ENCODE results near the gene CACFD1. TPM values are rescaled to one million over a fixed set of nuclear protein-coding genes. Genes with fewer than 3 reads are reported as not detected.

CACFD1 gene
- total RNA-seq, 4 donors from 2014 or later = 8.6 to 16.3 (median 10.3) TPM

DNA sequence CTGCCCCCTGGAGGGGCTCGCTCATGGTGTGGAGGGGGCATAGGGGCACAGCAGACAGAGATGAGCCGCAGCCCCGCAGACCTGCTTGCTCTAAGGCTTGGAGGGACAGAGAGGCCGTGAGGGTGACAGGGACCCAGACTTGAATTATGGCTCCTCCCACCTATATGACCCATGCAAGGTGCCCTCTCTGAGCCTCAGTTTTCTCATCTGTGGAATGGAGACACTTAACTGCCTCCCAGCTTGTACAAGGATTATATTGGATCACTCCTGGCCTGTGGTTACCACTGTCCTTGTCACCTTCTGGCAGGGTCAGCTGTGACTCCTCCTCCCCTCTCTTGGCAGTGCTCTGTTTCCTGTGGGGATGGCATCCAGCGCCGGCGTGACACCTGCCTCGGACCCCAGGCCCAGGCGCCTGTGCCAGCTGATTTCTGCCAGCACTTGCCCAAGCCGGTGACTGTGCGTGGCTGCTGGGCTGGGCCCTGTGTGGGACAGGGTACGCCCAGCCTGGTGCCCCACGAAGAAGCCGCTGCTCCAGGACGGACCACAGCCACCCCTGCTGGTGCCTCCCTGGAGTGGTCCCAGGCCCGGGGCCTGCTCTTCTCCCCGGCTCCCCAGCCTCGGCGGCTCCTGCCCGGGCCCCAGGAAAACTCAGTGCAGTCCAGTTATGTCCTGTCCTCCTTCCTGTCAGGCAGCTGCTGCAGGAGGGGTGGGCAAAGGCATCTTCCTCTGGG lies 4.7 kb upstream of the CACFD1 start:
- 95 to 99% methylated on average over 6 to 8 of the region's 20 CpGs for WGBS, 2 donors
- Histone ChIP-seq H3K9me3 (no peaks in the 10 kb centered on the region), H3K27ac (no peak overlapping the region)

GRCh38 chr9:133455936-133456335 lies 3.8 kb upstream of the CACFD1 start:
- no peak for DNase-seq (ENCODE audit: low spot score in 2 of 2)
- H3K9me3 ChIP-seq = no peaks in the 10 kb centered on the region
- H3K4me1 ChIP-seq = peaks cover 0 to 16% (median 8%) of the 10 kb centered on the region in 4 donors
- 90 to 92% methylated on average over 9 to 11 of the region's 11 CpGs for WGBS, 2 donors
- no peak overlapping the region for H3K4me3 ChIP-seq
- no peak overlapping the region for H3K27ac ChIP-seq
- H3K27me3 ChIP-seq = no peaks in the 10 kb centered on the region
- peaks cover 0 to 20% (median 0%) of the 10 kb centered on the region in 3 donors for H3K36me3 ChIP-seq
- TF ChIP-seq POLR2A (IDR thresholded peaks at IDR 0.05) (no peak), EP300 (IDR thresholded peaks at IDR 0.05) (no peak)
- TF ChIP-seq, protein P1, sequence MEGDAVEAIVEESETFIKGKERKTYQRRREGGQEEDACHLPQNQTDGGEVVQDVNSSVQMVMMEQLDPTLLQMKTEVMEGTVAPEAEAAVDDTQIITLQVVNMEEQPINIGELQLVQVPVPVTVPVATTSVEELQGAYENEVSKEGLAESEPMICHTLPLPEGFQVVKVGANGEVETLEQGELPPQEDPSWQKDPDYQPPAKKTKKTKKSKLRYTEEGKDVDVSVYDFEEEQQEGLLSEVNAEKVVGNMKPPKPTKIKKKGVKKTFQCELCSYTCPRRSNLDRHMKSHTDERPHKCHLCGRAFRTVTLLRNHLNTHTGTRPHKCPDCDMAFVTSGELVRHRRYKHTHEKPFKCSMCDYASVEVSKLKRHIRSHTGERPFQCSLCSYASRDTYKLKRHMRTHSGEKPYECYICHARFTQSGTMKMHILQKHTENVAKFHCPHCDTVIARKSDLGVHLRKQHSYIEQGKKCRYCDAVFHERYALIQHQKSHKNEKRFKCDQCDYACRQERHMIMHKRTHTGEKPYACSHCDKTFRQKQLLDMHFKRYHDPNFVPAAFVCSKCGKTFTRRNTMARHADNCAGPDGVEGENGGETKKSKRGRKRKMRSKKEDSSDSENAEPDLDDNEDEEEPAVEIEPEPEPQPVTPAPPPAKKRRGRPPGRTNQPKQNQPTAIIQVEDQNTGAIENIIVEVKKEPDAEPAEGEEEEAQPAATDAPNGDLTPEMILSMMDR (IDR thresholded peaks at IDR 0.05) = no peak

More for the DNA sequence above, 4.7 kb upstream of the CACFD1 start:
- no peaks in the 10 kb centered on the region for H3K27me3 ChIP-seq
- peaks cover 0 to 20% (median 0%) of the 10 kb centered on the region in 3 donors for H3K36me3 ChIP-seq
- no peak overlapping the region for H3K4me3 ChIP-seq
- no peak for TF ChIP-seq POLR2A (IDR thresholded peaks at IDR 0.05)
- H3K4me1 ChIP-seq = peaks cover 0 to 9% (median 2%) of the 10 kb centered on the region in 4 donors
- no peak for DNase-seq (ENCODE audit: low spot score in 2 of 2)

DNA sequence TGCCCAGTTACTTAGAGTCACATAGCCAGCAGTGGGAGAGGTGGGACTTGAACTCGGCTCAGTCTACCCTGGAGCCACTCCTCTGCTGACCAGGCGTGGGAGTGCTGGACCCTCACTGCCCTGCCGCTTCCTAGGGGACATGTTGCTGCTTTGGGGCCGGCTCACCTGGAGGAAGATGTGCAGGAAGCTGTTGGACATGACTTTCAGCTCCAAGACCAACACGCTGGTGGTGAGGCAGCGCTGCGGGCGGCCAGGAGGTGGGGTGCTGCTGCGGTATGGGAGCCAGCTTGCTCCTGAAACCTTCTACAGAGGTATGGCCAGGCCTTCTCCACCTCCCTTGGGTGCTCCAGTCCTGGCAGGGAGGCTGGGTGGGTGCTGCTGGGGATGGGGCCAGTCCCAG lies 3.4 kb upstream of the CACFD1 start:
- TF ChIP-seq, protein P1 (IDR thresholded peaks at IDR 0.05) = no peak
- TF ChIP-seq POLR2A (IDR thresholded peaks at IDR 0.05) (no peak), EP300 (IDR thresholded peaks at IDR 0.05) (no peak)
- Histone ChIP-seq H3K9me3 (no peaks in the 10 kb centered on the region), H3K27ac (no peak overlapping the region), H3K4me3 (no peak overlapping the region), H3K27me3 (no peaks in the 10 kb centered on the region), H3K4me1 (peaks cover 0 to 21% (median 11%) of the 10 kb centered on the region in 4 donors), H3K36me3 (peaks cover 0 to 20% (median 0%) of the 10 kb centered on the region in 3 donors)
- WGBS, 2 donors = 83 to 96% methylated on average over 8 to 9 of the region's 9 CpGs
- no peak for DNase-seq (ENCODE audit: low spot score in 2 of 2)

DNA sequence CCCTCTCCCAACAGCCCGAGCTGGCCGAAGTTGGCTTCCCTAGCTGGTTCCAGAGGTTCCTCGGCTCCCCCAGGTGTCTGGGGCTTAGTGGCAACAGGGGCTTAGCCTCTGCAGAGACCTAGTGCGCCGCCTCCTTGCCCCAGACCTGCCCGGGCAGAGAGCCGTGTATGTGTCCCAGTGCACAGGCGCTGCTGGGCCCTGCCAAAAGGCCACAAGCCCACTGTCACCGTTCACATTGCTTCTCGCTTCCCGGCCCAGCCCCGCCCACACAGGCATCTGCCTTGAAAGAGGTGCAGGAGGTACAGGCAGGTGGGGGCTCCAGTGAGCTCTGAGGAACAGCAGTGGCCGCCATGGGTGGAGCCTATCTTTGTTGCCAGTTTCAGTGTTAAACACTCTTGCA lies 2.5 kb upstream of the CACFD1 start:
- peaks cover 0 to 25% (median 11%) of the 10 kb centered on the region in 4 donors for H3K4me1 ChIP-seq
- no peak overlapping the region for H3K4me3 ChIP-seq
- no peaks in the 10 kb centered on the region for H3K9me3 ChIP-seq
- H3K27me3 ChIP-seq = no peaks in the 10 kb centered on the region
- TF ChIP-seq, protein P1 (IDR thresholded peaks at IDR 0.05) = no peak
- TF ChIP-seq EP300 (IDR thresholded peaks at IDR 0.05) (no peak), POLR2A (IDR thresholded peaks at IDR 0.05) (no peak)
- no peak overlapping the region for H3K27ac ChIP-seq
- WGBS, 2 donors = 83 to 93% methylated on average over 11 to 12 of the region's 13 CpGs
- peaks cover 0 to 20% (median 0%) of the 10 kb centered on the region in 3 donors for H3K36me3 ChIP-seq
- no peak for DNase-seq (ENCODE audit: low spot score in 2 of 2)

DNA sequence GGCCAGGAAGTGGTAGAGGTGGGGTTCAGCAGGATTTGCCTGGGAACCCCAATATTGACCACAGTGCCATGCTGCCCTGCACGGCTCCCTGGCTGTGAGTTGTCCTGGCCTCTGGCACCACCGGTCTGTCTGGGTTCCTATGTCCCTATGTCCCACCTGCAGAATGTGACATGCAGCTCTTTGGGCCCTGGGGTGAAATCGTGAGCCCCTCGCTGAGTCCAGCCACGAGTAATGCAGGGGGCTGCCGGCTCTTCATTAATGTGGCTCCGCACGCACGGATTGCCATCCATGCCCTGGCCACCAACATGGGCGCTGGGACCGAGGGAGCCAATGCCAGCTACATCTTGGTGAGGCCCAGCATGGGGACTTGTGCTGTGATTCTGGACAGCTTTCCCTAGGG lies 2.0 kb upstream of the CACFD1 start:
- WGBS, 2 donors = 94 to 96% methylated on average over 11 of the region's 11 CpGs

More for the DNA sequence above, 2.0 kb upstream of the CACFD1 start:
- peaks cover 0 to 25% (median 11%) of the 10 kb centered on the region in 4 donors for H3K4me1 ChIP-seq
- no peaks in the 10 kb centered on the region for H3K9me3 ChIP-seq
- no peaks in the 10 kb centered on the region for H3K27me3 ChIP-seq
- TF ChIP-seq, protein P1 (IDR thresholded peaks at IDR 0.05) = no peak
- no peak for TF ChIP-seq EP300 (IDR thresholded peaks at IDR 0.05)
- H3K36me3 ChIP-seq = peaks cover 0 to 20% (median 0%) of the 10 kb centered on the region in 3 donors
- H3K27ac ChIP-seq = no peak overlapping the region
- no peak overlapping the region for H3K4me3 ChIP-seq
- no peak for DNase-seq (ENCODE audit: low spot score in 2 of 2)

All from tibial nerve (tissue), 4 donors.